HG02623 (cell line): ENCODE data around the gene SNX1.
A peak's percentile ranks its signal among the peaks of the same experiment; 100 is the strongest.

Experiments
- ATAC-seq: cut with Tn5 transposase; IDR thresholded peaks from one replicate; pipeline ENCODE4 v1.9.1; 2021; ENCODE audit warnings: moderate library complexity; ENCODE audit not compliant: unreplicated experiment

Gene SNX1

DNA sequence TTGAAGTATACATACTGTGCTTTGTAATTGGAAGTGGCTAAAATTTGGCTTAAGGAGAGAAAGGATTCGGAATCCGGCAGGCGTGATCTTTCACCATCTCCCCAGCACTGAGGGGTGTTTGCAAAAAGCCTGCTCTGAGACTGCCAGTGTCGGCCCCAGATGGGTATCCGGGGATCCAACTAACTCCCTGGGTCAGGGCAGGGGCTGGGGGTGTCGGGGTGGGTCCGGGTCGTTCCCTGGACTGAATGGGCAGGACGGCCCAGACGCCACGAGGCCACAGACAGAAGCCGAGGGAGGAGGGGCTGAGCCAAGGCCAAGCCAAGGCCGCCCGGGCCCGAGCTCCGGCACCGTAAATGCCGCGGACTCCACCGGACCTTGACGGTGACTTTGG is 66.7 kb downstream of the SNX1 start:
- ATAC-seq = peak; percentile 15

- ATAC-seq = peak; percentile 92
These were observed 67.3 kb downstream of the SNX1 start, which contains the start of gene PPIB for GRCh38 chr15:64162869-64163658. PPIB (minus strand) TSS chr15:64163022; CDS start chr15:64162986, 36 bp downstream.

DNA sequence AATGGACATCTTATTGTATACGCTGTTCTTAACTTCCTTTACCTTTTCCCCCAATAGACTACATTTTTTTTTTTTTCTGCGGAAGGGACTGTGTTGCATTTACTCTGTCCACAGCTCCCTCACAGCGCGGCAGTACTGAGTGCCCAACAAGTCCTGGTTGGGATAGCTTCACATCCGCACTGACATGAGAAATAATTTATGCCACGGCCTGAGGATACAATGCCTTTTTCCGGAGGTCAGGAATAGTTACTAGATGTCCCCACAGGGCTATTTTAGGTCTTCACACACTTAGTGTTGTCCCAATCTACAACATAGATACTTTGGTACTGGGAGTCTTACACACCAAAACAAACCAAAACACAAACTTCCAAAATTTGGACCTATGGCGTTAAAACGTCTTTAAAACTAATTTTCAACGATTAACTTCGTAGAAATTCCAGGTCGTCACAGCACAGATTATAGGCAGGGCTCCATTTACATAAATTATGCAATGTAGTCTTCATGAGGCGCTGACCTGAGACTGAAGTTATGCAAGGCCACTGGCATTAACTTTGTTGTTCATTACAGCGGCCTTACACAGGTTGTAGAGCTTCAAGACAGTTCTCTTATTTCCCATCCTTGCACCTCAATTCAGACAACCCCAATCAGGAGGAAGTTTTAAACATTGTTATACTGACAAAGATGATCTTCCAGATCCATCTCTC is 68.0 kb downstream of the SNX1 start:
- no peak for ATAC-seq

DNA sequence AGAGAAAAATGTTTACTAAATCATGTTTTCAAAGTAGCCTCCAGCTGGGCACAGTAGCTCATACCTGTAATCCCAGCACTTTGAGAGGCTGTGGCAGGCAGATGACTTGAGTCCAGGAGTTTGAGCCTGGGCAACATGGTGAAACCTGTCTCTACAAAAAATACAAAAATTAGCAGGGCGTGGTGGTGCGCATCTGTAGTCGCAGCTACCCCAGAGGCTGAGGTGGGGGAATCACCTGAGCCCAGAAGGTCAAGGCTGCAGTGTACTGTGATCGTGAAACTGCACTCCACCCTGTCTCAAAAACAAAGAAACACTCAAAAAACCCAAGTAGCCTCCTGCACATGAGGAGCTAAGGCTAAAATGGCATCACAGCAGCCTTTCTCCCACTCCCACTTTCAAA is 68.7 kb downstream of the SNX1 start:
- no peak for ATAC-seq

DNA sequence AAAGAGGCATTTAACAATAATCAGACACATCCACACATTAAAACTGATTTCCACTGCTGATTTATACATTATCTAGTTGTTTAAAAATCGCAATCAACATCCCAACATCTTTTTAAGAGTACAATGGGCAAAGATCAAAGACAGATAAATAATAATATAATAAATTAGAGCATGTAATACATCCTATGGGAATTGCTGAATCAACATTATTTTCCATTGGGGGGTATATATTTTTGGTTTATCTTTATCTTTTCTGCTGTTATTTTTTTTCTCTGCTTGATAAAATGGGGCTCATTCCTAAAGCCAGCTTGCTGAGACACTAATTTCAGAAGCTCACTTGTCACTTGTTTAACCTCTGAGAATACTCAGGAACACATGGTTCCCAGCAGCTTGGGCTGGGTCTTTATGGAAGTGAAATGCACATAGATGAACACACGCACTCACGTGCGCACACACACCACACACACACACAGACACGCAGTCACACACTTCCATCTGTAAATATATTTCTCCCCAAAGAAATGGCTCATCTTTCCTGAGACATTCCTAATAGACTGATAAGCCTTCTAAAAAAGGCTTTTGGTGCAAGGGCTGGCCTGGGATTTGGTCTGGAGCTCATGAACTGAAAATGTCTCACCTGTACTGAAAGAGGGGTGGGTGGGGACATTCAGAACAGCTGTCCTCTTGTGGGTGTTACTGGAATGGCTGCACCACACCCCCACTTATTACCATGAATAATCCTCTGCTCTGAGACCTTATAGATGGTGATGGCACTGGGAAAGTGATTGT is 70.5 kb downstream of the SNX1 start:
- no peak for ATAC-seq

- ATAC-seq = no peak
These were observed 84.5 kb downstream of the SNX1 start for GRCh38 chr15:64180235-64180824.

- ATAC-seq = no peak
These were observed 87.1 kb downstream of the SNX1 start for GRCh38 chr15:64182859-64183370.

- ATAC-seq = no peak
These were observed 89.5 kb downstream of the SNX1 start for GRCh38 chr15:64185146-64185911.

DNA sequence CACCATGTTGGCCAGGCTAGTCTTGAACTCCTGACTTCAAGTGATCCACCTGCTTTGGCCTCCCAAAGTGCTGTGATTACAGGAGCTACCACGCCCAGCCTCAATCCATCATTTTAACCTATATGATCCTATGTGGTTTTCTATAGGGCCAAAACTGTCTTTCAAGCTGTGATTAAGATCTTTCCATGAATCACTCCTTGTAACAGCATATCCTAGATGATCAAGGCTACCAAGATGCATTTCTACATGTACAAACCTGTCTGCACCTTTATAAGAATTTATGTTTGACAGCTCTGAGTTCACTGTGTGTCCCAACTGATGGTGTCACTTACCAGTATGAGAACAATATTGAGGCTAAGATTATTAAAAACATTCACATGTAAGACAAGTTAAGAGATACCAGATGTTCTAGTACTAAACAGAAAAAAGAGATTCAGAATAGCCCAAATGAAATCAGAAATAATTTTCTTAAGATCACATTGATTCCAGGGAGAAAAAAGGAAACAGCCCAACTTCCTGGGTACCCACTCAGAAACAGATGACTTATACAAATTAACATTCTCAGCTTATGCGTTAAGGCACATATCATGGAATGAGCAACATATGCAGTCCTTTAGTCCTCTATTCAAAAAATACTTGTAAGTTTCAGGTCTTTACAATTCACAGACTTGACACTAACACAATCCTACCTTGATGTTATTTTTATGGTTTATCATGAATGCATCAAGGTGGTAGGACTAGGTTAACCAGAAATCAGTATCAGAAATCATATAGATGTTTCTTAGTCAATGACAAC is 91.8 kb downstream of the SNX1 start:
- ATAC-seq = no peak
